HG02973 (cell line): Measurements from ENCODE around the gene CCDC93.
"Not testable (repeated sequence)": the region's sequence is repeated elsewhere in the genome, so short reads cannot be mapped to it uniquely, and the experiment has no call there.

Source experiments
- ATAC-seq: cut with Tn5 transposase; IDR thresholded peaks from one replicate; pipeline ENCODE4 v1.9.1; 2021; ENCODE audit warnings: moderate library complexity; ENCODE audit not compliant: unreplicated experiment

Gene CCDC93

GRCh38 chr2:117957616-117958015, 56.3 kb downstream of the CCDC93 start:
- ATAC-seq = no peak

GRCh38 chr2:117956036-117956796, 57.7 kb downstream of the CCDC93 start:
- ATAC-seq = no peak

- ATAC-seq = no peak
Observed at GRCh38 chr2:117953231-117953630, 60.6 kb downstream of the CCDC93 start.

GRCh38 chr2:117952701-117953100, 61.2 kb downstream of the CCDC93 start:
- ATAC-seq = no peak

GRCh38 chr2:117952228-117952627, 61.6 kb downstream of the CCDC93 start:
- ATAC-seq = no peak

GRCh38 chr2:117949806-117950205, 64.1 kb downstream of the CCDC93 start:
- ATAC-seq = no peak

- no peak for ATAC-seq
Observed at GRCh38 chr2:117948615-117949014, 65.3 kb downstream of the CCDC93 start.

- ATAC-seq = no peak
Observed at GRCh38 chr2:117945296-117945695, 68.6 kb downstream of the CCDC93 start.

- ATAC-seq = no peak
Observed at GRCh38 chr2:117944816-117945215, 69.1 kb downstream of the CCDC93 start.

- ATAC-seq = no peak
Observed at GRCh38 chr2:117943013-117943672, 70.7 kb downstream of the CCDC93 start.

- ATAC-seq = no peak
Observed at GRCh38 chr2:117942551-117942950, 71.3 kb downstream of the CCDC93 start.

GRCh38 chr2:117941693-117942092, 72.2 kb downstream of the CCDC93 start:
- no peak for ATAC-seq

- no peak for ATAC-seq
Observed at GRCh38 chr2:117940436-117940835, 73.4 kb downstream of the CCDC93 start.

- no peak for ATAC-seq
Observed at GRCh38 chr2:117938611-117939010, 75.3 kb downstream of the CCDC93 start.

- ATAC-seq = no peak
Observed at GRCh38 chr2:117936871-117937428, 76.9 kb downstream of the CCDC93 start.

- no peak for ATAC-seq
Observed at GRCh38 chr2:117935954-117936353, 77.9 kb downstream of the CCDC93 start.

- no peak for ATAC-seq
Observed at GRCh38 chr2:117935456-117935855, 78.4 kb downstream of the CCDC93 start.

- ATAC-seq = no peak
Observed at GRCh38 chr2:117933884-117934354, 80.0 kb downstream of the CCDC93 start.

- ATAC-seq = no peak
Observed at GRCh38 chr2:117931978-117932377, 81.9 kb downstream of the CCDC93 start.

- no peak for ATAC-seq
Observed at GRCh38 chr2:117931266-117931665, 82.6 kb downstream of the CCDC93 start.

- no peak for ATAC-seq
Observed at GRCh38 chr2:117930775-117931174, 83.1 kb downstream of the CCDC93 start.

- not testable (repeated sequence) for ATAC-seq
Observed at GRCh38 chr2:117923471-117923870, 90.4 kb downstream of the CCDC93 start.
